BLaER1 (cell line): ENCODE results near the gene YTHDC2.

Experiments used
- H3K27ac ChIP-seq: shearing (Covaris generic); formaldehyde crosslinking; 2 replicates; pipeline ENCODE4 v1.8.1; 2022
- H3K27me3 ChIP-seq: shearing (Covaris generic); formaldehyde crosslinking; 2 replicates; pipeline ENCODE4 v1.8.1; 2022
- H3K36me3 ChIP-seq: shearing (Covaris generic); formaldehyde crosslinking; 2 replicates; pipeline ENCODE4 v1.8.1; 2022
- H3K4me1 ChIP-seq: shearing (Covaris generic); formaldehyde crosslinking; 2 replicates; pipeline ENCODE4 v1.8.1; 2022
- H3K4me2 ChIP-seq: shearing (Covaris generic); formaldehyde crosslinking; 2 replicates; pipeline ENCODE4 v1.8.1; 2022
- H3K4me3 ChIP-seq: shearing (Covaris generic); formaldehyde crosslinking; 2 replicates; pipeline ENCODE4 v1.8.1; 2022
- H3K9ac ChIP-seq: shearing (Covaris generic); formaldehyde crosslinking; 2 replicates; pipeline ENCODE4 v1.8.1; 2022
- H3K9me3 ChIP-seq: shearing (Covaris generic); formaldehyde crosslinking; 2 replicates; pipeline ENCODE4 v1.8.1; 2022
- H4K20me1 ChIP-seq: shearing (Covaris generic); formaldehyde crosslinking; 2 replicates; pipeline ENCODE4 v1.8.1; 2022
- Cebpa-rat ChIP-seq: shearing (Covaris generic); IDR thresholded peaks from 2 replicates; pipeline ENCODE4 v1.8.1; 2022

YTHDC2 gene

GRCh38 chr5:113491022-113491421 lies 22.5 kb upstream of the YTHDC2 start:
- no peak for TF ChIP-seq Cebpa-rat
- Histone ChIP-seq H3K27me3 (peaks cover 42% of the 10 kb centered on the region), H3K4me2 (no peak overlapping the region), H3K4me3 (no peak overlapping the region), H3K9ac (no peak overlapping the region), H4K20me1 (no peaks in the 10 kb centered on the region), H3K4me1 (peaks cover 11% of the 10 kb centered on the region), H3K9me3 (peaks cover 42% of the 10 kb centered on the region), H3K27ac (no peak overlapping the region), H3K36me3 (no peaks in the 10 kb centered on the region)

GRCh38 chr5:113493446-113493845 lies 20.0 kb upstream of the YTHDC2 start:
- no peak overlapping the region for H3K9ac ChIP-seq
- H3K27ac ChIP-seq = no peak overlapping the region
- H3K27me3 ChIP-seq = peaks cover 18% of the 10 kb centered on the region
- TF ChIP-seq Cebpa-rat = no peak
- H4K20me1 ChIP-seq = no peaks in the 10 kb centered on the region
- peaks cover 11% of the 10 kb centered on the region for H3K4me1 ChIP-seq
- no peaks in the 10 kb centered on the region for H3K36me3 ChIP-seq
- H3K4me2 ChIP-seq = no peak overlapping the region
- H3K9me3 ChIP-seq = peaks cover 27% of the 10 kb centered on the region
- H3K4me3 ChIP-seq = no peak overlapping the region

- H3K4me3 ChIP-seq = no peak overlapping the region
- no peak overlapping the region for H3K27ac ChIP-seq
- H4K20me1 ChIP-seq = no peaks in the 10 kb centered on the region
- H3K36me3 ChIP-seq = no peaks in the 10 kb centered on the region
- no peaks in the 10 kb centered on the region for H3K27me3 ChIP-seq
- H3K9ac ChIP-seq = no peak overlapping the region
- peaks cover 20% of the 10 kb centered on the region for H3K9me3 ChIP-seq
- H3K4me1 ChIP-seq = no peaks in the 10 kb centered on the region
- TF ChIP-seq Cebpa-rat = no peak
- no peak overlapping the region for H3K4me2 ChIP-seq
These were observed 18.1 kb upstream of the YTHDC2 start for GRCh38 chr5:113495422-113495841.

GRCh38 chr5:113502073-113502472 lies 11.4 kb upstream of the YTHDC2 start:
- Histone ChIP-seq H3K4me3 (no peak overlapping the region), H4K20me1 (no peaks in the 10 kb centered on the region), H3K9ac (no peak overlapping the region), H3K4me1 (no peaks in the 10 kb centered on the region), H3K27ac (no peak overlapping the region), H3K36me3 (no peaks in the 10 kb centered on the region), H3K27me3 (no peaks in the 10 kb centered on the region), H3K4me2 (no peak overlapping the region), H3K9me3 (peaks cover 19% of the 10 kb centered on the region; the same call in 1 of the 2 replicates)
- no peak for TF ChIP-seq Cebpa-rat

GRCh38 chr5:113503146-113503545 lies 10.3 kb upstream of the YTHDC2 start:
- no peaks in the 10 kb centered on the region for H3K4me1 ChIP-seq
- H3K4me2 ChIP-seq = no peak overlapping the region
- no peaks in the 10 kb centered on the region for H3K36me3 ChIP-seq
- peaks cover 19% of the 10 kb centered on the region; the same call in 1 of the 2 replicates for H3K9me3 ChIP-seq
- H3K27me3 ChIP-seq = no peaks in the 10 kb centered on the region
- H3K4me3 ChIP-seq = no peak overlapping the region
- no peak overlapping the region for H3K27ac ChIP-seq
- TF ChIP-seq Cebpa-rat = no peak
- H4K20me1 ChIP-seq = no peaks in the 10 kb centered on the region
- no peak overlapping the region for H3K9ac ChIP-seq

GRCh38 chr5:113505181-113505580 lies 8.3 kb upstream of the YTHDC2 start:
- Histone ChIP-seq H3K4me2 (no peak overlapping the region), H4K20me1 (no peaks in the 10 kb centered on the region), H3K4me3 (no peak overlapping the region), H3K27ac (no peak overlapping the region), H3K9me3 (peaks cover 14% of the 10 kb centered on the region; the same call in 1 of the 2 replicates), H3K9ac (no peak overlapping the region), H3K27me3 (no peaks in the 10 kb centered on the region), H3K4me1 (no peaks in the 10 kb centered on the region), H3K36me3 (no peaks in the 10 kb centered on the region)
- TF ChIP-seq Cebpa-rat = no peak

GRCh38 chr5:113507601-113508000 lies 5.9 kb upstream of the YTHDC2 start:
- Histone ChIP-seq H3K27me3 (no peaks in the 10 kb centered on the region), H3K4me2 (no peak overlapping the region), H3K9ac (no peak overlapping the region), H4K20me1 (no peaks in the 10 kb centered on the region), H3K27ac (no peak overlapping the region), H3K9me3 (peaks cover under 1% of the 10 kb centered on the region; the same call in 1 of the 2 replicates), H3K4me1 (no peaks in the 10 kb centered on the region), H3K36me3 (no peaks in the 10 kb centered on the region), H3K4me3 (no peak overlapping the region)
- TF ChIP-seq Cebpa-rat = peak; percentile 54; the same call in 1 of the 2 replicates

GRCh38 chr5:113508756-113509155 lies 4.7 kb upstream of the YTHDC2 start:
- no peaks in the 10 kb centered on the region for H3K9me3 ChIP-seq
- H3K9ac ChIP-seq = no peak overlapping the region
- H3K4me3 ChIP-seq = no peak overlapping the region
- no peak overlapping the region for H3K27ac ChIP-seq
- H3K4me2 ChIP-seq = no peak overlapping the region
- H3K27me3 ChIP-seq = no peaks in the 10 kb centered on the region
- no peak for TF ChIP-seq Cebpa-rat
- 0 out of 2 replicates have a peak, but pooled peaks cover 5% of the 10 kb centered on the region for H3K4me1 ChIP-seq
- no peaks in the 10 kb centered on the region for H3K36me3 ChIP-seq
- H4K20me1 ChIP-seq = no peaks in the 10 kb centered on the region

- H3K4me3 ChIP-seq = no peak overlapping the region
These were observed 2.5 kb upstream of the YTHDC2 start for GRCh38 chr5:113510836-113511451.

GRCh38 chr5:113512341-113512740 lies 1.2 kb upstream of the YTHDC2 start:
- Histone ChIP-seq H3K9me3 (no peaks in the 10 kb centered on the region), H3K27ac (no peak overlapping the region), H3K4me1 (peaks cover 23% of the 10 kb centered on the region), H4K20me1 (0 out of 2 replicates have a peak, but pooled peaks cover 8% of the 10 kb centered on the region), H3K36me3 (peaks cover 10% of the 10 kb centered on the region; the same call in 1 of the 2 replicates), H3K4me3 (no peak overlapping the region), H3K9ac (no peak overlapping the region), H3K27me3 (no peaks in the 10 kb centered on the region), H3K4me2 (no peak overlapping the region)
- no peak for TF ChIP-seq Cebpa-rat

More at GRCh38 chr5:113510836-113511451, 2.5 kb upstream of the YTHDC2 start:
- no peaks in the 10 kb centered on the region for H3K36me3 ChIP-seq
- H3K9ac ChIP-seq = no peak overlapping the region
- H3K27ac ChIP-seq = no peak overlapping the region
- no peak overlapping the region for H3K4me2 ChIP-seq
- no peak for TF ChIP-seq Cebpa-rat
- H3K9me3 ChIP-seq = no peaks in the 10 kb centered on the region
- peaks cover 23% of the 10 kb centered on the region for H3K4me1 ChIP-seq
- H4K20me1 ChIP-seq = no peaks in the 10 kb centered on the region
- no peaks in the 10 kb centered on the region for H3K27me3 ChIP-seq
